Cardiac septum (tissue), 1 donor: ENCODE results near the gene BBX. TPM values are rescaled to one million over a fixed set of nuclear protein-coding genes. Genes with fewer than 3 reads are reported as not detected.

Experiments used
- DNase-seq: peaks from one replicate; pipeline ENCODE4 v3.0.0-alpha.2; 2020; ENCODE audit warnings: low spot score
- intact Hi-C: fragments of 100-400 bp; cut with DNase I; formaldehyde crosslinking; loops from one replicate; pipeline ENCODE4 v1.14.0; 2022
- total RNA-seq: library from RNA; stranded (reverse); fragmentation: NEBNext Ultra II Directional; extraction: Animal tissue kit (Norgen Biotek cat#: 25700); gene quantifications from one replicate; pipeline ENCODE4 v1.2.1, GENCODE V29; 2021
- donor health status: DM: no; HTN: no; CAD: no.

The BBX gene
- total RNA-seq, 1 donor from 2014 or later, result 45.3 TPM

DNA sequence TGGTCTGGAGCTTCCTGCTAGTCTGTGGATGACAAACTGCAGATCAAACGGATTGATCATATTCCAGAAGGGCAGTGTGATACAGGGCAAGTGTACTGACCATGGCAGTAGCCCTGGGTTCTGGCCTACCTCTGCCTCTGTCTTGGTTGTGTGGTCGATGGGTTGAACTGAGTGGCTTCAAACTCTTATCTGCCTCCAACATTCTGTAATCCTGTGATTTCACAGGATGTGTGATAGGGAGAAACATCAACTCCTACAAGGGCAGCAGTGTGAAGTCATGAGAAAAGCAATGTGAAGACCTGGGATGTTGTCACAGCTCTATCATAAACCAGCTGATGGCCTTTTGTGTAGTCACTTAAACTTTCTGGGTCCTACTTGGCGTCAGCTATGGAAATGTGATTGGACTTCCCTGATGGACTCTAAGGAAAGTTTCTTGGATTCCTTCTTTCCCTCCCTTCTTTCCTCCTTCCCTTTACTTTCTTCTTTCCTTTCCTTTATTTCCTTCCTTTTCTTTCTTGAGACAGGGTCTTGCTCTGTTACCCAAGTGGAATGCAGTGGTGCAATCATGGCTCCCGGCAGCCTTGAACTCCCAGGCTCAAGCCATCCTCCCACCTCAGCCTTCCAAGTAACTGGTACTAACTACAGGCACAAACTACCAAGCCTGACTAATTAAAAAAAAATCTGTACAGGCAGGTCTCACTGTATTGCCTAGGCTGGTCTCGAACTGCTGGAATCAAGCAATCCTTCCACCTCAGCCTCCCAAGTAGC lies 114.8 kb downstream of the BBX start:
- no peak for DNase-seq
- intact Hi-C loops, result no loop called here

DNA sequence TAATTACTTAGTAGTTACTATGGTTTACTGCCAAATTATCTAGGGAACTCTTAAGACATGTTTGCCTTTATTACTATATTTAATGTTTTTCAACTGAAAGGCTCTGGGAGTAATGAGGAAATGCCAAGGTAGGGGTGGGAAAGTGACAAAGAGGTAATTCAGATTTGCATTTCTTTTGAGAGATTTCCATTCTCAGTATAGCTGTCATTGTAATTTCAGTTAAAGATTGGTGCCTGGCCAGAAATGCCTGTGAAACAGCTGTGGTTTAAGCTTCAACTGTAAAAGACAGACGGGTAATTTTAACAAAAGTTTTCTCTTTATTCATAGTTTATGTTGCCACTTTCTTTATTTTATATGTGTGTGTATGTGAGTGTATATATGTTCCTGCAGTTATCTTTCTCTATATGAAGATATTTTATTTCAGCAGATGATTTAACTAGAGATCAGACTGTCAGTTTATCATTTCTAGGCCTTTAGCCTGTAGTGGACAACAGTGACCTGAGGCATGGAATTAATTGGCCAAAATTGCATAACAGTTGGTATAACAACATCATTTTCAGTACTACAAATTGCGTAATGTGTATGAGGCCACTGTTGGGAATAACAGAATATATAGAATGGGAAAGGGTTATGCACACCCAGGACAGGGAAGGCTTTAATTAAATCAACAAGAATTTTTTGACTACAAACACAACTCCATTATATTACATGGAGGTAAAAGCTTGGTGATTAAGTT lies 119.0 kb downstream of the BBX start:
- intact Hi-C loops, result no loop called here
- DNase-seq, result no peak

DNA sequence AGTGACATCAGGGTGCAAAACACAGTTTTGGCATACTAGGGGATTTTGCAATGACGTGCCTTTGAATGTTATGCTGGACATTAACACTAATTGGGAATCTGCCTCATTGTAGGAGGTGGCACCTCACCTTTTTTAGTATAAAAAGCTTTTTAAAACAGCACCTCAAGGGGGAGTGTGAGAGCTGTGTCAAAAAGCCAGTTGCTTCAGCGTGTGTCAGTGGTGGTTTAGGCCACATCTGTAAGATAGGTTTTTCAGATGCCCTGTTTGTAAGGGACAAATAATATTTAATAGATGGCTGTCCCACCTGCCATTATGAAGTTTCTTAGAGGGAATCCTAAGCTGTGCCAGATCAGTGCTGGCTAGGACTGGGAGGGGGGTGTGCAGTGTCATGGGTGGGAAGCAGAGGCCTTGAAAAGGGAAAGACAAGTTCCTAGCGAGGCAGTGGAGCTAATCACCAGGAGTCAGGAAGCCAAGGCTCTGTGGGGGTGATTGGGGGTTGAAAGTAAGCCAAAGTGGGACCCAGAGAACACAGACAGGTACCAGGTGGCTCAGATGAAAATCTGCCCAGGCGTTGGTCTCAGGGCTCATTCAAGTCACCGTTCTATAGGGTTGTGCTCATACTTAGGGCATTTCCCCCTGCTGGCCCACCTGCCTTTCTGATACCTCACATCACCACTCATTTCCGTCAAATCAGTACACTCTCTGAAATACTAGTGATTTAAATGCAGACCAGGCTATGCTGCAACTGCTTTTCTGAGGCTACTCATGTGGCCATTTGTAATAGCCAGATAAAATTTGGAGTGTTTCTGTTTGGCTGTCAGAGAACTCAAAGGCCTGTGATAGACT lies 120.5 kb downstream of the BBX start:
- no peak for DNase-seq
- intact Hi-C loops, result no loop called here

DNA sequence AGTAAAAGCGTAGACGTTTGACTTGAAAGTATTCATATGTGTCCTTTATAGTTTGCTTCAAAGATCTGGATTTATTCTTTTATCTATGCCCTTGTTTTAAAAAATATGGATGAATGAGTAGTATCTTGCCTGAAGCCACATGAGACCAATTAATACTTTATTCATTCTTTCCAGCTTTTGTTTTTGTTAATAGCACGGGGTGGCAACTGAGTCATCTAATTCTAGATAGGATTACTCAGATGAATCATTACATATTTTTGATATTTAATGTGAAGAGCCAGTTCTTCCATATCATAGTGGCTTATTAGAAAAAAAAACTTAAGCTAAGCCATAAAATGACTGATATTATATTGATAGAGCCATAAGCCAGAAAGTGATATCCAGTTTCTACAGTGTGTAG lies 121.9 kb downstream of the BBX start:
- DNase-seq, result no peak
- intact Hi-C loops, result no loop called here

DNA sequence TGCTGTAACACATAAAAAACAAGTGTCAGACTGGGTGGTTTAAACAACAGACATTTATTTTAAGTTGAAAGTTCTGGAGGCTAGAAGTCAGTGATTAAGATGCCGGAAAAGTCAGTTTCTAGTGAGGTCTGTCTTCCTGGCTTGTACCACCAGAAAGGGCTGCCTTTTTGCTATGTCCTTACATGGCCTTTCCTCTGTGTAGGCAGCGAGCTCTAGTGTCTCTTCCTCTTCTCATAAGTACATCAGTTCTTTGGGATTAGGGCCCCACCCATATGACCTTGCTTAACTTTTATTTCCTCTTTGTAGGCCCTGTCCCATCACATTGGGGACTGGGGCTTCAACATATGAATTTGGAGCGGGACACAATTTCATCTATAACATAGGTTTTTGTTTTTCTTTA lies 128.0 kb downstream of the BBX start:
- intact Hi-C loops, result no loop called here
- no peak for DNase-seq

DNA sequence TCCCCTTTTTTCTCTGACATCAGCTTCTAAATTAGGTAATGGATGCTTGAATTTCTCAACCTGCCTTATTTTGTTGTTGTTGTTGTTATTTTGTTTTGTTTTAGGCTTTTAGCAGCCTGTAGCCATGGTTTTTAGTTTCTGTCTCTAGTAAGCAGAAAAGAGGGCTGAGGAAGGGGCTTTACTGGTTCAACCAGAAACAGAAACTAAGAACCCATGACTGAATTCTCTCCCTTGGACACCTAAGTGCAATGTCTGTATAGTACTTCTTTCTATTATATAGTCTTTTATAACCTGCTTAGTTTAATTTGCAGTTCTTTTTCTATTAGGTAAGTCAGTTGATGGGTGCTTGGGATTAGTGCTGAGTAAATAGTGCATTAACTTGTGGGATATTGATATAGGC lies 129.0 kb downstream of the BBX start:
- intact Hi-C loops, result no loop called here
- no peak for DNase-seq

DNA sequence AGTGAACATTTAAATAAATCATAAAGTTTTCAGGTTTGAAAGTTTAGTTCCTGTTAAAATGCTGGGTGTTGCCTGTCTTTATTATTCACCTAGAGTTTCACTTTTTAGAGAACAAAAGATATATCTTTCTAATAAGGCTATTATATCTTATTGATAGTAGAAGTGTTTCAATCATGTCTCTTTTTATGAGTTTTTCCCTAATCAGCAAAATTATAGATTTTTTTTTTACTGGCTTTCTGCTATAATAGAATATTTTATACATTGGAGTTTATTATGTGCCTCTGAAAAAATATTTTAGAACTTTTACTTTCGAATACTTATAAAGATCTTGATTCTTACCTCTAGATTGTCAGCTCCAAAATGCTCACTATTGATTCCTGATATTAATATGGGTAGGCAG lies 131.5 kb downstream of the BBX start:
- intact Hi-C loops, result no loop called here
- no peak for DNase-seq

DNA sequence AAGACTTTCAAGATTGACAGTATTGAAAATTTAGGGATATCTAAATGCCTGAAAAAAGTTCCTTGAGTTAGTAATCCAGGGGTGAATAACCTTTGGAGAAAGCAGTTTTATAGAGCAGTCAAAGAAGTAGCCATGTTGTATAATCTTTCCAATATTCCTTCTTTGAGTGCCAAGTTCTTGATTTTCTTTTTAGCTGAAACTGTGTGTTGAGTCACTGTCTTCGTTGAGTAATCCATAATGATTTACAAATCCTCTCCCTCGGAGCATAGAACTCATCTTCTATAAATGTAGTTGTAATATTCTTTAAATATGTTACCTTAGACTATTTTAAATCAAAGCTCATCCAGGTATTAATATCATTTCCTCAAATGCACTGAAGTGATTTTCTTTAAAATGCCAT lies 135.2 kb downstream of the BBX start:
- DNase-seq, result no peak
- intact Hi-C loops, result no loop called here

DNA sequence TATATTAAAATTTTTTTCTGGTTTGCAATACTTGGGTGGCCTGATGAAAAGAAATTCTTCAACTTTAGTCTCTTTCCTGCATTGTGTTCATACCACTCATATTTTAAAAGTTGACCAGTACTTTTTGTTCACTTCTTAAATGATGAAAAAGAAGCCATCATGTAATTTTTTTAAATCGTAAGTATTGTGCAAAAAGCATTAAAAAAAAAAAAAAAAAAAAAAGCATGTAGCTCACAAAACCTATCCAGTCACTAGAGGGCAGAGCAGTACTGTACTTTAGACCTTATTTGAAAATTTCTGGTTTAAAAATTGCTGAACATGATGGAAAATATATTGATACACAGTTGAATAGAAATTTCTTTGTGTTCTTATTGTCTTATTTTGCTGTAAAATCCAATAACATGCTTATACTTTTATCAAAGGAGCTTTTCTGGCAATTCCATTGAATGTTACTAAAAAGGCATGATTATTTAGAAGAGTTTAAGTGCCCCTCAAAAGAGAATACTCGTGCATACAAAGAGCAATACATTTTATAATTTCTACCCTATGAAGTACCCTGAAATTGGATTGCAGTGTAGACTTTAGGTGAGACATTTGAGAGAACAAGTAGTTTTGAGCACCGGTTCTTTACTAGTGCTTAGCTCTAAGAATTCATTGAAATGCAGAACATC lies 137.7 kb downstream of the BBX start:
- no peak for DNase-seq
- intact Hi-C loops, result loop anchor here (5.0 to 10.0 kb wide), 2 partner anchors 83 to 416 kb away; no protein-coding TSS in a partner anchor

DNA sequence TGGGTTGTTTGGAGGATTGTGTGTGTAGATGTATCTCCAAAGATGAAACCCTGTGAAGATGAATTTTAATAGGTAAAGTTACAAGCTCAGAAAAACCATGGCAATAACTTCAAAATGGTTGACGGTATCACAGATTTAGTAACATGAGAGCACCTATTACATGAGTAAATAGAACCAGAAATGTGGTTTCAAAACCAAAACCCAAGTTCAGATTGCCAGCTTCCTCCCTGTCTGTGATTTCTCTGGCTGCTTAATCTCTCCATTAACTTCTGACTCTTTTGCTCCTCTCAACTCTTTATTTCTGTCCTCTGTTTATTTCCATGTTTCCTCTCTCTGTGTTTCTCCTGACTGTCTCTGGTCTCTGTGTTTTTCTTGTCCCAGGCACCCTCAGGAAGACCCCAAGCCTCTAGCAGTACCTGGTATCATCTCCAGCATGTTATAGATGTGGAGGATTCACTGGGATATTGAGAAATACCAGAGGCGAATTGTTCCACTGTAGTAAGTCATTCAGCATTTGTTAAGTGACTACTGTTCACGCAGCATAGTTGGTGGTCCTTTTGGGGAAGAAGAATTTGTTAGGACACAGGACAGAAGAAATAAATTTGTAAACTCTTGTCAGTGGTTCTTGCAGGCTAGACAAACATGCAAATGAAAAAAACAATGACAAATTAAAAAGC lies 138.8 kb downstream of the BBX start:
- DNase-seq, result no peak
- intact Hi-C loops, result loop anchor here (5.0 to 10.0 kb wide), 2 partner anchors 84 to 417 kb away; no protein-coding TSS in a partner anchor

DNA sequence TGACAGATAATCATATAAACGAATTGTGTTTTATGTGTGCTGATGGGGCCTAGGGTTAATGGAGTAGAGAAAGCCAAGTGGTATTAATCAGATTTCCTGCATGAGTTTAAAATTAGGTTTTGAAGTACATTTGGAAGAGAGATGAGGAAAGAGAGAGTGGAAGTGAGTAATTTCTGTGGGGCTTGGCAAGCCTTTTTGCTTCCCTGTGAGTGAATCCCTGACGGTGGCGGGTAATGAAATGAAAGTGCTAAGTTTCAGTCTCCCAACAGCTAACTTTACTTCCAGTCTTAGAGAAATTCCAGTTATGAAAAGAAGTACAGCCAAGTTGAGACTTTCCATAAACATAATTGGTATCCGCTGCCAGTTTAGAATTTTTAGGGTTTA lies 139.4 kb downstream of the BBX start:
- intact Hi-C loops, result loop anchor here (5.0 to 10.0 kb wide), 2 partner anchors 85 to 417 kb away; no protein-coding TSS in a partner anchor
- DNase-seq, result no peak

DNA sequence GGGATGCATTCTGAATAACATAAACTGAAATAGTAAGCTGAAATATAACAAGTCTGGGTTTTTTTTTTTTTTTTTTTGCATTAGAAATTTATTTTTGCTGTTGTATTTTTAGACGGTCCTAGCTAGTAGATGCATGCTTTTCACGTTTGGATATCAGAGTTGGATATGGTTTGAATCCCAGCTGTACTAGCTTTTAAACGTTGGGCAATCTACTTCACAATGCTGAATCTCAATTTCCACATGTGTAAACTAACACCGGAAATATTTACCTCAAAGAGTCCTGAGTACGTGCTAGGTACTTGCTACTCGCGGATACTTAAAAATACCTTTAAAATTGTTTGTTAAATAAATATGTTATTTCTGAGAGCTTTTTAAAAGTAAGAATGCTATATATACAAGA lies 139.8 kb downstream of the BBX start:
- intact Hi-C loops, result loop anchor here (5.0 to 10.0 kb wide), 2 partner anchors 85 to 418 kb away; no protein-coding TSS in a partner anchor
- DNase-seq, result no peak

DNA sequence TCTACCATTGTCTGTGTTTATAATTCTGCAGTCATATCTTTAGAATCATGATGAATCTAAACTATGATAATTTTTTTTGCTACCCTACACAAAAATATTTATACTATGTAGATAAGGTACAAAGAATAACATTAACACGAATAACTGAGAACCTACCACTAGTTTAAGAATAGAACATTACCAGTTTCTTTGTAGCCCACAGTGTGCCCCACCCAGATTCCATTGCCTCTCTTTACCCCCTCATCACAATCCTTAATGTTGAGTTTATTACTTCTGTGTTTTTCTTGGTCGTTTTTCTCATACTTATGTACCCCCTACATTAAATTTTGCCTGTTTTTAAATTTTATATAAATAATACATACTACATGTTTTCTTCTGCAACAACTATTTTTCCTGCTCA lies 140.5 kb downstream of the BBX start:
- no peak for DNase-seq
- intact Hi-C loops, result loop anchor here (5.0 to 10.0 kb wide), 2 partner anchors 86 to 418 kb away; no protein-coding TSS in a partner anchor

DNA sequence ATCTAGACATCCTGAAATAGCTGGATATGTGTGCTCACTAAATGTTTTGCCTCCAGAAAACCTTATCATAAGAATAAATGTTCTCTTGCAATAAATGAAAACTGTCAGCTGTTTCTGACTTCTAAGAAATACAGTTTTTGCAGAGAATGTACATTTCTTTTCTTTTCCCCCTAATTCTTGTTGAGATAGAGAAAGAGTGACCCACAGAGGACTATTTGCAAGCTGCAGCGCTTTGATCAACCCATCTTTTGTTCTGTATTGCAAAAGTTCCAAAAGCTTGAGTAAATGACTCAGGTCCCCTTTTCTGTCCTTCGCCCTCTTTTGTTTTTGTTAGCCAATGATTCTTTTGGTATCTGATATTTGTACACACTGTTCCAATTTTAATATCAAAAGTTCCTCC lies 141.9 kb downstream of the BBX start:
- DNase-seq, result no peak
- intact Hi-C loops, result loop anchor here (5.0 to 10.0 kb wide), 2 partner anchors 87 to 420 kb away; no protein-coding TSS in a partner anchor

DNA sequence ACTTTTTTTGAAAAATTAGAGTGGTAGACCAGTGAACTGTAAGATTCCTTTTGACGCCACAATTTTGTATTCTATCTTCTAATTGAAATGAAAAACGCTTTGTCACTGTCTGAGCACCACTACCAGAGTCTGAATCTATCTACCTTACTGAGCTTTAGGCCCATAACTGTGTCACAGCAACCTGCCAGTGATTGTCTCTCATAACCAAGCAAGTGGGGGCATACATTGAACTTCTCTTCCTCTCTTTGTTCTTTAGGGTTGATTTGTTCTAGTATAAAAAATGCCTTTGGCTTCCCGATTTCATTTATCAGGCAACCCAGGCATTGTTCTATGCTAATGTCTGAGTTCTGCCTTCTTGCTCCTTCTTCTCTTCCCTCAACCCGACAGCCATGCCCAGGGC lies 142.6 kb downstream of the BBX start:
- DNase-seq, result no peak
- intact Hi-C loops, result loop anchor here (10.0 kb wide), 1 partner anchor 421 kb away; no protein-coding TSS in a partner anchor

DNA sequence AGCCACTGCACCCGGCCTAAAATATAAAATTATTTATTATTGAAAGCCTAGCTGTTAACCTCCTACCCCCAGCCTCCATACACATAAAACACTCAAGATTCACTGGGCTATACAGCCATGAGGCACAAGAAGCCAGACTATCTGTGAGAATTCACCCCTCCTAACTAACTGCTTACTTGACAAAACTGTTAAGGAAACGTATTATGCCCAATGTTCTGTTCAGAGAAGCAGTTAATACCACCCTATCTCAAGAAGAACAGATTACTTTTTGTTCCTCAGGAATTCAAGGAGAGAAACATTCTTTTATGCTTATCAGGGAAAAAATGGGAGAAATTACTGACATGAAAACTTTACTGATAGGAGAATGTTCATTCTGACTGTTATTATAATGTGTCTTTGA lies 144.1 kb downstream of the BBX start:
- no peak for DNase-seq
- intact Hi-C loops, result loop anchor here (10.0 kb wide), 1 partner anchor 422 kb away; no protein-coding TSS in a partner anchor

DNA sequence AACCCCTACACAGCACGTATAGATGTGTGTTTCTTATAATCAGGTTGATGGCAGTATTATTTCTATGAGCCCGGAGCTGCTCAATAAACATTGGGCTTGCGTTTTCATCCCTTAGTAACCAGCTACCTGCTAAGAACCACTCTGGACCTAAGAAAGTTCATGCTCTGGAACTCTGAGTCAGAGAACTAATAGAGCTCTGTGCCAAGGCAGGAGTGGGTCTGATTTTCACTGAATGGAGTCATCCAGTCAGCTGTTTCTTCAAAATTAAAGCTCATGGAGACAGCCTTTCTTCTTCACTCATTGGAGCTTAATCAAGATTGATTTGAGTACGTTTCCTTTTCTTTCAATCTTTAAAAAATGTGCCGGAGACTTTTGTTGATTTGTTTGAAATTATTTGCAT lies 145.7 kb downstream of the BBX start:
- no peak for DNase-seq
- intact Hi-C loops, result loop anchor here (10.0 kb wide), 1 partner anchor 424 kb away; no protein-coding TSS in a partner anchor

DNA sequence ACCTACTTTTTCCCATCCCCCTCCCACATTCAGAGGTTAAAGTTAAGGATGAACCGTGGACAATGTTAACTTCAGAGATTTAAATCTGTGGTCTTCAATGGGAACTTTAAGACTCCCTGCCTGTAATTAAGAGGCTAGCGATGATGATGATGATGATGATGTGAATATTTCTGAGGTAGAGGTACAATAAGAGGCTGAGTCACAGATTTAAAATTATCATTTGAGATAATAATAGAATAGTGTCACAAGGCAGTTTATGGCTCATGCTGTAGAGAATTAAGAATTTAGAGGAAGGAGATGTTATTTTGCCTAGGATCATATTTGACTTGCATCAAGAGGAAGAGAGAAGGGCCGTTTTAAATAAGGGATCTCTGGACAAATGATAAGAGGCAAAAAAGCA lies 146.2 kb downstream of the BBX start:
- intact Hi-C loops, result loop anchor here (10.0 kb wide), 1 partner anchor 424 kb away; no protein-coding TSS in a partner anchor
- no peak for DNase-seq

DNA sequence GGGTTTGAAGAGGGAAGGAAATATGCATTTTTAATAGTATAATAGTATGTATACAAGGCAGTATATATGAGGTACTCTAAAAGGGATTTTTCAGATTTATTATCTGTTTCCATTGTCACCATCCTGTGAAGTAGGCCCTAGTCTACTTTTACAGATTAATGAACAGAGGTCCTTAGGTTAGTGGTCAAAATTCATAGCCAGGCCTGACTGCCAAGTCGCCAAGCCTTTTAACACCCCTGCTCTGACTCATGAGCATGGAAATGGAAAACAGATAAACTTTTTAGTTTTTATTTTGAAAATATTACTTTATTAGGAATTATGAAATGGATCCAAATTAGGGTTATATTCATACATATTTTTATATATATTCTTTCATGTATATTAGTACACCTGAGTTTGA lies 146.9 kb downstream of the BBX start:
- intact Hi-C loops, result loop anchor here (10.0 kb wide), 1 partner anchor 425 kb away; no protein-coding TSS in a partner anchor
- DNase-seq, result no peak
